Measurements from ENCODE around the gene PCDHGA9. TPM values are rescaled to one million over a fixed set of nuclear protein-coding genes. Genes with fewer than 3 reads are reported as not detected.

Gene PCDHGA9
- total and polyA plus RNA-seq, 2 of the 8 experiments (the other 6 are each of a cell fraction or from before 2014, with no cell fraction given): 0.79 to 1.1 TPM

DNA sequence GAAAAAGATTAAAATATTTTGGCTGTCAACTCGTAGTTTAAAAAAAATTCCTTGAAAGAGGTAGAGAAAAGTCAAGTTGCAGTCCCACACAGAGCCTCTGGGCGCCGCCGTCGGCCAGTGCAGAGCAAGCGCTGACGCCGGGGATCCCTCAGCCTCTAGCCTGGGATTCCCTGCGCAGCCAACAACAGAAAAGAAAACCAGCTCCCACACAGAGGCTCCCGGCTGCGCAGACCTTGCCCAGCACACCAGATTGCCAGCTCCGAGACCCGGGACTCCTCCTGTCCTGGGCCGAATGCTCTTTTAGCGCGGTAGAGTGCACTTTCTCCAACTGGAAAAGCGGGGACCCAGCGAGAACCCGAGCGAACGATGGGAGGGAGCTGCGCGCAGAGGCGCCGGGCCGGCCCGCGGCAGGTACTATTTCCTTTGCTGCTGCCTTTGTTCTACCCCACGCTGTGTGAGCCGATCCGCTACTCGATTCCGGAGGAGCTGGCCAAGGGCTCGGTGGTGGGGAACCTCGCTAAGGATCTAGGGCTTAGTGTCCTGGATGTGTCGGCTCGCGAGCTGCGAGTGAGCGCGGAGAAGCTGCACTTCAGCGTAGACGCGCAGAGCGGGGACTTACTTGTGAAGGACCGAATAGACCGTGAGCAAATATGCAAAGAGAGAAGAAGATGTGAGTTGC, 15.1 kb downstream of the PCDHGA9 start, which contains the start of gene PCDHGB7 (continued):
- TF ChIP-seq, protein P1, sequence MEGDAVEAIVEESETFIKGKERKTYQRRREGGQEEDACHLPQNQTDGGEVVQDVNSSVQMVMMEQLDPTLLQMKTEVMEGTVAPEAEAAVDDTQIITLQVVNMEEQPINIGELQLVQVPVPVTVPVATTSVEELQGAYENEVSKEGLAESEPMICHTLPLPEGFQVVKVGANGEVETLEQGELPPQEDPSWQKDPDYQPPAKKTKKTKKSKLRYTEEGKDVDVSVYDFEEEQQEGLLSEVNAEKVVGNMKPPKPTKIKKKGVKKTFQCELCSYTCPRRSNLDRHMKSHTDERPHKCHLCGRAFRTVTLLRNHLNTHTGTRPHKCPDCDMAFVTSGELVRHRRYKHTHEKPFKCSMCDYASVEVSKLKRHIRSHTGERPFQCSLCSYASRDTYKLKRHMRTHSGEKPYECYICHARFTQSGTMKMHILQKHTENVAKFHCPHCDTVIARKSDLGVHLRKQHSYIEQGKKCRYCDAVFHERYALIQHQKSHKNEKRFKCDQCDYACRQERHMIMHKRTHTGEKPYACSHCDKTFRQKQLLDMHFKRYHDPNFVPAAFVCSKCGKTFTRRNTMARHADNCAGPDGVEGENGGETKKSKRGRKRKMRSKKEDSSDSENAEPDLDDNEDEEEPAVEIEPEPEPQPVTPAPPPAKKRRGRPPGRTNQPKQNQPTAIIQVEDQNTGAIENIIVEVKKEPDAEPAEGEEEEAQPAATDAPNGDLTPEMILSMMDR (IDR thresholded peaks at IDR 0.05; ENCODE audit: control extremely low read depth in 1 of 3, insufficient read depth in 1 of 3, low read depth in 1 of 3, low read length in 3 of 3): peak; percentile 76 to 96 (median 81)
- TF ChIP-seq GABPA (IDR thresholded peaks at IDR 0.05; ENCODE audit: borderline replicate concordance, insufficient read depth, low read length) (0 out of 2 replicates have a peak, but pooled peaks have one; percentile 28), YY1 (IDR thresholded peaks at IDR 0.05; ENCODE audit: low read depth, low read length) (0 out of 2 replicates have a peak, but pooled peaks have one; percentile 18)
- TF ChIP-seq, protein P2, sequence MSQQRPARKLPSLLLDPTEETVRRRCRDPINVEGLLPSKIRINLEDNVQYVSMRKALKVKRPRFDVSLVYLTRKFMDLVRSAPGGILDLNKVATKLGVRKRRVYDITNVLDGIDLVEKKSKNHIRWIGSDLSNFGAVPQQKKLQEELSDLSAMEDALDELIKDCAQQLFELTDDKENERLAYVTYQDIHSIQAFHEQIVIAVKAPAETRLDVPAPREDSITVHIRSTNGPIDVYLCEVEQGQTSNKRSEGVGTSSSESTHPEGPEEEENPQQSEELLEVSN (IDR thresholded peaks at IDR 0.05): peak; percentile 26; the same call in 1 of the 2 replicates

Data from H1 (cell line).